Mesendoderm (in vitro differentiated cells): ENCODE results near the gene CAPN12.

Experiments
- DNase-seq: peaks from one replicate; pipeline ENCODE4 v3.0.0; 2013
- H2AK5ac ChIP-seq: 2 replicates; pipeline ENCODE4 v1.6.1; 2013; ENCODE audit warnings: low read length, inconsistent platforms
- H2BK120ac ChIP-seq: 2 replicates; pipeline ENCODE4 v1.6.1; 2013; ENCODE audit warnings: low read depth, mild to moderate bottlenecking, low read length, moderate library complexity, mixed read lengths
- H2BK15ac ChIP-seq: replicated peaks from 2 replicates; pipeline ENCODE4 v1.6.1; 2013; ENCODE audit warnings: low read depth, mild to moderate bottlenecking, moderate library complexity
- H2BK5ac ChIP-seq: 2 replicates; pipeline ENCODE4 v1.6.1; 2013; ENCODE audit warnings: low read length, inconsistent platforms
- H3K18ac ChIP-seq: 2 replicates; pipeline ENCODE4 v1.6.1; 2013; ENCODE audit warnings: mild to moderate bottlenecking, low read length, mixed read lengths
- H3K23ac ChIP-seq: one replicate; pipeline ENCODE4 v1.6.1; 2013; ENCODE audit warnings: low read length
- H3K27ac ChIP-seq: 2 replicates; pipeline ENCODE4 v1.5.1; 2013; ENCODE audit warnings: low read depth, mild to moderate bottlenecking, inconsistent platforms, low read length, moderate library complexity
- H3K27me3 ChIP-seq: 2 replicates; pipeline ENCODE4 v1.6.1; 2013; ENCODE audit warnings: low read length, control low read depth, mild to moderate bottlenecking, inconsistent platforms; ENCODE audit not compliant: insufficient read depth, poor library complexity
- H3K36me3 ChIP-seq: 2 replicates; pipeline ENCODE4 v1.6.1; 2013; ENCODE audit warnings: low read length, inconsistent platforms; ENCODE audit not compliant: control insufficient read depth, insufficient read depth
- H3K4ac ChIP-seq: one replicate; pipeline ENCODE4 v1.6.1; 2013; ENCODE audit warnings: low read depth, mild to moderate bottlenecking, low read length, moderate library complexity
- H3K4me1 ChIP-seq: 2 replicates; pipeline ENCODE4 v1.6.1; 2013; ENCODE audit warnings: low read depth, low read length, inconsistent platforms; ENCODE audit not compliant: control insufficient read depth
- H3K4me2 ChIP-seq: 2 replicates; pipeline ENCODE4 v1.6.1; 2013; ENCODE audit warnings: low read length
- H3K4me3 ChIP-seq: 2 replicates; pipeline ENCODE4 v1.5.1; 2013; ENCODE audit warnings: mild to moderate bottlenecking, low read length
- H3K56ac ChIP-seq: one replicate; pipeline ENCODE4 v1.6.1; 2013; ENCODE audit warnings: low read length
- H3K79me1 ChIP-seq: 2 replicates; pipeline ENCODE4 v1.6.1; 2013; ENCODE audit warnings: low read length, inconsistent platforms
- H3K79me2 ChIP-seq: 2 replicates; pipeline ENCODE4 v1.6.1; 2013; ENCODE audit warnings: mild to moderate bottlenecking, low read length; ENCODE audit not compliant: control insufficient read depth, insufficient read depth
- H3K9ac ChIP-seq: 2 replicates; pipeline ENCODE4 v1.6.1; 2013; ENCODE audit warnings: low read length, inconsistent platforms
- H4K5ac ChIP-seq: one replicate; pipeline ENCODE4 v1.6.1; 2013; ENCODE audit warnings: low read length
- H4K8ac ChIP-seq: one replicate; pipeline ENCODE4 v1.6.1; 2013; ENCODE audit warnings: low read depth, mild to moderate bottlenecking, control low read depth, low read length, moderate library complexity
- WGBS: extraction: QIAGEN DNeasy Blood & Tissue Kit; methylation state at CpG from one replicate; pipeline ENCODE4 v1.1.7; 2013; ENCODE audit warnings: low lambda C conversion rate, missing lambda C conversion rate; ENCODE audit not compliant: insufficient coverage; ENCODE audit errors: extremely low coverage; 5-methylcytosine and 5-hydroxymethylcytosine counted together

CAPN12 gene

DNA sequence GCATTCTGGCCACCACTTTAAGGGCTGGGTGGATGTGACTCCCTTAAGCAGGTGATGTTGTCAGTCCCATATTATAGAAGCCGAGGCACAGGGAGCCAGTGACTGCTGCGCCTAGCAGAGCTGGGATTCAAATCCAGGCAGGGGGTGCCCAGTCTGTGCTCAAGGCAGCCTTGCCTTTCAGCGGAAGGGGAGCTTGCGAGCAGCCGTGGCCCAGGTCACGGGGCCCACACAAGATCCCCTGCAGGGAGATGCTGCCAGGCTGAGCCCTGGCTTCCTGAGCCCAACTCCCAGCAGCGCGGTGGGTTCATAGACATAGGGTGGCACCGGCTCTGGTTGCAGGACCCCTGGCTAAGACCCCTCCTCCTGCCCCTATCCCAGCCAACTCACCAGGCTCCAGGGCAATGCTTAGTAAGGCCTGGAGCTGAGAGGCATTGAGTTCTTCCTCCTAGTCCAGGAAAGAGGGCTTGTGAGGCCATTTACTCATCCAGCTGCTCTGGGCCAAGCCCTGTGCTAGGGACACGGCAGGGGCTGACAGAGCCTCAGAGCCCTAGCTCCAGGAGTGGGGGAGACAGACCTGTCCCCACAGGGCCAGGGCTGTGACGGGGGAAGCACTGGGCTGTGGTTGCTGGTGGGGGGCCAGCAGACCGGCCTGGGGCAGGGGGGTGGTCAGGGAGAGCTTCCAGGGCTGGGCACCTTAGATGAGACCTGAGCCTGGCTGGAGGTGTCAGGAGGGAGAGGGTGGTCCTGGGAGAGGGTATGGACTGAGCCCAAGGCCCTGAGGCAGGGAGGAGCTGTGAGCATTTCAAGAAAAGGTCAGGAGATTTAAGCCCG lies 9.6 kb downstream of the CAPN12 start:
- Histone ChIP-seq H3K36me3 (peaks cover 5% of the 10 kb centered on the region), H3K4ac (no peak overlapping the region), H2BK120ac (no peak overlapping the region), H3K27ac (peak overlapping the region; percentile 12), H2BK5ac (no peak overlapping the region), H4K5ac (no peak overlapping the region), H3K18ac (peak overlapping the region; percentile 20), H3K4me3 (no peak overlapping the region), H3K56ac (peak overlapping the region; percentile 81), H3K4me1 (no peaks in the 10 kb centered on the region), H3K4me2 (peak overlapping the region; percentile 12), H3K23ac (no peak overlapping the region), H2BK15ac (no peak overlapping the region), H2AK5ac (no peak overlapping the region), H3K79me1 (no peaks in the 10 kb centered on the region), H3K27me3 (no peaks in the 10 kb centered on the region), H4K8ac (no peak overlapping the region), H3K9ac (peak overlapping the region; percentile 49), H3K79me2 (no peaks in the 10 kb centered on the region)
- WGBS, result no CpG with 5 or more reads among the region's 13 CpGs
- DNase-seq, result peak; percentile 50

GRCh38 chr19:38734176-38734425 lies 10.2 kb downstream of the CAPN12 start:
- H3K4me3 ChIP-seq, result no peak overlapping the region
- H4K5ac ChIP-seq, result no peak overlapping the region
- no peak overlapping the region for H2BK5ac ChIP-seq
- H3K56ac ChIP-seq, result no peak overlapping the region
- no peak overlapping the region for H3K18ac ChIP-seq
- no peaks in the 10 kb centered on the region for H3K79me2 ChIP-seq
- no peak overlapping the region for H2BK15ac ChIP-seq
- H2AK5ac ChIP-seq, result no peak overlapping the region
- H3K36me3 ChIP-seq, result peaks cover 5% of the 10 kb centered on the region
- H3K27me3 ChIP-seq, result no peaks in the 10 kb centered on the region
- H3K9ac ChIP-seq, result no peak overlapping the region
- no peak overlapping the region for H3K23ac ChIP-seq
- H2BK120ac ChIP-seq, result no peak overlapping the region
- no peak overlapping the region for H3K4ac ChIP-seq
- H3K4me2 ChIP-seq, result no peak overlapping the region
- no peak overlapping the region for H4K8ac ChIP-seq
- H3K27ac ChIP-seq, result no peak overlapping the region
- no peaks in the 10 kb centered on the region for H3K79me1 ChIP-seq
- no peaks in the 10 kb centered on the region for H3K4me1 ChIP-seq
- no peak for DNase-seq
- no CpG with 5 or more reads among the region's 4 CpGs for WGBS

GRCh38 chr19:38733493-38734175 lies 10.6 kb downstream of the CAPN12 start:
- no peak overlapping the region for H3K4ac ChIP-seq
- H3K9ac ChIP-seq, result no peak overlapping the region
- H2BK5ac ChIP-seq, result no peak overlapping the region
- no peak overlapping the region for H4K8ac ChIP-seq
- H3K23ac ChIP-seq, result no peak overlapping the region
- H3K79me1 ChIP-seq, result no peaks in the 10 kb centered on the region
- peaks cover 5% of the 10 kb centered on the region for H3K36me3 ChIP-seq
- H3K27ac ChIP-seq, result no peak overlapping the region
- no peak overlapping the region for H4K5ac ChIP-seq
- H2BK120ac ChIP-seq, result no peak overlapping the region
- DNase-seq, result no peak
- no peak overlapping the region for H2AK5ac ChIP-seq
- peak overlapping the region; percentile 37 for H3K56ac ChIP-seq
- H3K4me2 ChIP-seq, result no peak overlapping the region
- WGBS, result no CpG with 5 or more reads among the region's 6 CpGs
- no peaks in the 10 kb centered on the region for H3K79me2 ChIP-seq
- H2BK15ac ChIP-seq, result no peak overlapping the region
- H3K4me3 ChIP-seq, result no peak overlapping the region
- no peaks in the 10 kb centered on the region for H3K4me1 ChIP-seq
- no peaks in the 10 kb centered on the region for H3K27me3 ChIP-seq
- no peak overlapping the region for H3K18ac ChIP-seq

- H2BK120ac ChIP-seq, result no peak overlapping the region
- H3K4me2 ChIP-seq, result no peak overlapping the region
- H2BK15ac ChIP-seq, result no peak overlapping the region
- no peak overlapping the region for H2BK5ac ChIP-seq
- H3K9ac ChIP-seq, result no peak overlapping the region
- H2AK5ac ChIP-seq, result no peak overlapping the region
- H3K27me3 ChIP-seq, result no peaks in the 10 kb centered on the region
- H3K4me1 ChIP-seq, result no peaks in the 10 kb centered on the region
- H3K4ac ChIP-seq, result no peak overlapping the region
- H3K23ac ChIP-seq, result no peak overlapping the region
- DNase-seq, result no peak
- no peak overlapping the region for H3K27ac ChIP-seq
- H3K4me3 ChIP-seq, result no peak overlapping the region
- H4K8ac ChIP-seq, result no peak overlapping the region
- no peaks in the 10 kb centered on the region for H3K79me1 ChIP-seq
- no peak overlapping the region for H4K5ac ChIP-seq
- WGBS, result no CpG with 5 or more reads among the region's 1 CpG
- no peaks in the 10 kb centered on the region for H3K79me2 ChIP-seq
- H3K56ac ChIP-seq, result no peak overlapping the region
- no peak overlapping the region for H3K18ac ChIP-seq
- peaks cover 5% of the 10 kb centered on the region for H3K36me3 ChIP-seq
Measured at GRCh38 chr19:38733241-38733492, 11.1 kb downstream of the CAPN12 start.

DNA sequence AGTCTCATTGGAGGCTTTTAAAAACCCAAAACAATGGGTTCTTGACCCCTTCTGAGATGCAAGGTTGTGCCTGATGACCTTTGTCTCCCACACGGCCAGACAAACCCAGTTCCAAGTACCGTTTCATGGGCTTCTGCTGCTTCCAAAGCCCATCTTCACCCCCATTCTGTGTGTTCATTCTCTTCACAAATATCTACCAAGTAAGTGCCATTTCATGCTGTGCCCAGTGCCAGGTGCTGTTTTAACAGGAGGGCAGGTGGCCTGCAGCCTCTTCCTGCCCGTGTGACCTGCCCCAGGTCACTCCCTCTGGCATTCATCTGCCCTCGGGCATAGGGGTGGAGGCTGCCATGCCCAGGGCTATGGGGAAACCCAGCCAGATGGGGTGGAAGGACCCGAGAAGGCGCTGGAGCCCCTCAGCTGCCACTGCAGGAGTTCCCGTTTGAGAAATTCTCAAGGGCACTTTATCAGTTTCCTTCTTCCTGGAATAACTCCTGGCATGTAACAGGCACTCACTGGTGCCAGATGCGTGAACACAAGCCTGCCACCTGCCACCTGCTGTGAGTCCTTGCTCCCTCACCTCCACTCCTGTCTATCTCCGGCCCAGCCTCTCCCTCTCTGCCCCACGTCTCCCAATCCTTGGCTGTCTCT lies 12.5 kb downstream of the CAPN12 start:
- no peak overlapping the region for H3K18ac ChIP-seq
- H4K5ac ChIP-seq, result no peak overlapping the region
- H3K4ac ChIP-seq, result no peak overlapping the region
- no peaks in the 10 kb centered on the region for H3K79me2 ChIP-seq
- no peak overlapping the region for H3K27ac ChIP-seq
- H3K4me1 ChIP-seq, result no peaks in the 10 kb centered on the region
- H2BK5ac ChIP-seq, result no peak overlapping the region
- H3K4me2 ChIP-seq, result no peak overlapping the region
- no peak overlapping the region for H2BK120ac ChIP-seq
- H3K79me1 ChIP-seq, result no peaks in the 10 kb centered on the region
- H4K8ac ChIP-seq, result no peak overlapping the region
- no peaks in the 10 kb centered on the region for H3K27me3 ChIP-seq
- no peak overlapping the region for H3K23ac ChIP-seq
- WGBS, result no CpG with 5 or more reads among the region's 10 CpGs
- no peak overlapping the region for H3K4me3 ChIP-seq
- DNase-seq, result no peak
- H2BK15ac ChIP-seq, result no peak overlapping the region
- no peak overlapping the region for H3K9ac ChIP-seq
- H3K36me3 ChIP-seq, result peaks cover 10% of the 10 kb centered on the region
- H2AK5ac ChIP-seq, result no peak overlapping the region
- no peak overlapping the region for H3K56ac ChIP-seq
